ENCODE data around the gene PPP1R7.

Gene PPP1R7

GRCh38 chr2:241168366-241168765 is 18.1 kb downstream of the PPP1R7 start:
- DNase-seq (ENCODE audit: low spot score), result no peak

- no peak for DNase-seq (ENCODE audit: low spot score)
Measured at GRCh38 chr2:241173557-241173956, 23.3 kb downstream of the PPP1R7 start.

- no peak for DNase-seq (ENCODE audit: low spot score)
Measured at GRCh38 chr2:241177526-241178334, 27.5 kb downstream of the PPP1R7 start.

GRCh38 chr2:241178961-241179360 is 28.7 kb downstream of the PPP1R7 start:
- no peak for DNase-seq (ENCODE audit: low spot score)

GRCh38 chr2:241179899-241180298 is 29.6 kb downstream of the PPP1R7 start:
- DNase-seq (ENCODE audit: low spot score), result no peak

- no peak for DNase-seq (ENCODE audit: low spot score)
Measured at GRCh38 chr2:241180495-241180894, 30.2 kb downstream of the PPP1R7 start.

- no peak for DNase-seq (ENCODE audit: low spot score)
Measured at GRCh38 chr2:241182126-241182525, 31.9 kb downstream of the PPP1R7 start.

- no peak for DNase-seq (ENCODE audit: low spot score)
Measured at GRCh38 chr2:241182531-241183133, 32.4 kb downstream of the PPP1R7 start.

- DNase-seq (ENCODE audit: low spot score), result no peak
Measured at GRCh38 chr2:241183221-241183620, 33.0 kb downstream of the PPP1R7 start.

GRCh38 chr2:241184901-241185300 is 34.6 kb downstream of the PPP1R7 start:
- DNase-seq (ENCODE audit: low spot score), result no peak

- no peak for DNase-seq (ENCODE audit: low spot score)
Measured at GRCh38 chr2:241185961-241186360, 35.7 kb downstream of the PPP1R7 start.

GRCh38 chr2:241187101-241187917 is 37.0 kb downstream of the PPP1R7 start:
- no peak for DNase-seq (ENCODE audit: low spot score)

- no peak for DNase-seq (ENCODE audit: low spot score)
Measured at GRCh38 chr2:241187918-241188234, 37.6 kb downstream of the PPP1R7 start.

GRCh38 chr2:241188361-241189092 is 38.3 kb downstream of the PPP1R7 start, which contains the start of gene ANO7:
Gene ANO7 (plus strand): TSS chr2:241188677. CDS start chr2:241190064, 1,387 bp downstream.
- DNase-seq (ENCODE audit: low spot score), result peak; percentile 8

- DNase-seq (ENCODE audit: low spot score), result no peak
Measured at GRCh38 chr2:241189093-241189855, 39.0 kb downstream of the PPP1R7 start.

- peak; percentile 16 for DNase-seq (ENCODE audit: low spot score)
Measured at GRCh38 chr2:241189856-241190201, 39.6 kb downstream of the PPP1R7 start.

- peak; percentile 12 for DNase-seq (ENCODE audit: low spot score)
Measured at GRCh38 chr2:241190291-241190981, 40.2 kb downstream of the PPP1R7 start.

GRCh38 chr2:241191081-241191480 is 40.8 kb downstream of the PPP1R7 start:
- DNase-seq (ENCODE audit: low spot score), result no peak

- DNase-seq (ENCODE audit: low spot score), result no peak
Measured at GRCh38 chr2:241193271-241193670, 43.0 kb downstream of the PPP1R7 start.

- no peak for DNase-seq (ENCODE audit: low spot score)
Measured at GRCh38 chr2:241194811-241195210, 44.5 kb downstream of the PPP1R7 start.
